Measurements from ENCODE around the gene GIT1. TPM values are rescaled to one million over a fixed set of nuclear protein-coding genes. Genes with fewer than 3 reads are reported as not detected.

Gene GIT1
- total and polyA plus RNA-seq, 9 of the 15 experiments (the other 6 are each of a cell fraction or from before 2014, with no cell fraction given) = 0.35 to 35.3 (median 17.1) TPM

- TF ChIP-seq, protein P1, sequence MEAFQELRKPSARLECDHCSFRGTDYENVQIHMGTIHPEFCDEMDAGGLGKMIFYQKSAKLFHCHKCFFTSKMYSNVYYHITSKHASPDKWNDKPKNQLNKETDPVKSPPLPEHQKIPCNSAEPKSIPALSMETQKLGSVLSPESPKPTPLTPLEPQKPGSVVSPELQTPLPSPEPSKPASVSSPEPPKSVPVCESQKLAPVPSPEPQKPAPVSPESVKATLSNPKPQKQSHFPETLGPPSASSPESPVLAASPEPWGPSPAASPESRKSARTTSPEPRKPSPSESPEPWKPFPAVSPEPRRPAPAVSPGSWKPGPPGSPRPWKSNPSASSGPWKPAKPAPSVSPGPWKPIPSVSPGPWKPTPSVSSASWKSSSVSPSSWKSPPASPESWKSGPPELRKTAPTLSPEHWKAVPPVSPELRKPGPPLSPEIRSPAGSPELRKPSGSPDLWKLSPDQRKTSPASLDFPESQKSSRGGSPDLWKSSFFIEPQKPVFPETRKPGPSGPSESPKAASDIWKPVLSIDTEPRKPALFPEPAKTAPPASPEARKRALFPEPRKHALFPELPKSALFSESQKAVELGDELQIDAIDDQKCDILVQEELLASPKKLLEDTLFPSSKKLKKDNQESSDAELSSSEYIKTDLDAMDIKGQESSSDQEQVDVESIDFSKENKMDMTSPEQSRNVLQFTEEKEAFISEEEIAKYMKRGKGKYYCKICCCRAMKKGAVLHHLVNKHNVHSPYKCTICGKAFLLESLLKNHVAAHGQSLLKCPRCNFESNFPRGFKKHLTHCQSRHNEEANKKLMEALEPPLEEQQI (IDR thresholded peaks at IDR 0.05) = no peak
- TF ChIP-seq ZNF584 (CRISPR knock-in tag; IDR thresholded peaks at IDR 0.05; ENCODE audit: low read depth) = no peak
- no peak for TF ChIP-seq CBX2 (IDR thresholded peaks at IDR 0.05; ENCODE audit: insufficient read depth, low read length, poor library complexity, severe bottlenecking)
- no peak for TF ChIP-seq EGR1 (conservative IDR thresholded peaks at IDR 0.05)
- TF ChIP-seq GTF2B (IDR thresholded peaks at IDR 0.05; ENCODE audit: extremely low read depth, insufficient read length) = no peak
- 0 out of 4 replicates have a peak, but pooled peaks of 1 of the 2 experiments have one; percentile 73 for TF ChIP-seq ARNT (IDR thresholded peaks at IDR 0.05)
- TF ChIP-seq E2F4 (CRISPR knock-in tag; IDR thresholded peaks at IDR 0.05; ENCODE audit: low read depth) = no peak
- TF ChIP-seq MAFK (IDR thresholded peaks at IDR 0.05; ENCODE audit: low read length) = peak; percentile 52; the same call in 1 of the 2 replicates
- TF ChIP-seq GTF3C2 (IDR thresholded peaks at IDR 0.05; ENCODE audit: borderline replicate concordance, extremely low read depth, insufficient read length) = no peak
- TF ChIP-seq ZBTB17 (CRISPR knock-in tag; IDR thresholded peaks at IDR 0.05) = no peak
- TF ChIP-seq PBX2 (CRISPR knock-in tag; IDR thresholded peaks at IDR 0.05; ENCODE audit: low read depth) = no peak
- peak; percentile 74 for TF ChIP-seq PBX2 (tag; conservative IDR thresholded peaks at IDR 0.05; ENCODE audit: low read depth)
- peak; percentile 90 for TF ChIP-seq TAL1 (IDR thresholded peaks at IDR 0.05)
- no peak for TF ChIP-seq THAP12 (CRISPR knock-in tag; IDR thresholded peaks at IDR 0.05)
These were observed 32.2 kb downstream of the GIT1 start (continued) for GRCh38 chr17:29557085-29557738.

Data from K562 (cell line).